Epithelial cell of esophagus (primary cell): ENCODE measurements around the gene FAM20C.

Experiments used
- DNase-seq: peaks from one replicate; pipeline ENCODE4 v3.0.0; 2010; ENCODE audit warnings: low read depth
- H3K4me3 ChIP-seq: 2 replicates; pipeline ENCODE4 v1.5.1; 2011; ENCODE audit warnings: mild to moderate bottlenecking, low read length, control low read depth
- CTCF ChIP-seq: IDR thresholded peaks from 2 replicates; pipeline ENCODE4 v1.5.1; 2011; ENCODE audit warnings: low read depth, mild to moderate bottlenecking, low read length, control low read depth, inconsistent platforms; ENCODE audit not compliant: insufficient read depth; ENCODE audit errors: missing control alignments

Gene FAM20C

GRCh38 chr7:191981-192649, at the start of gene FAM20C:
FAM20C (plus strand) TSS chr7:192571; CDS start chr7:193200, 629 bp downstream.
- no peak for TF ChIP-seq CTCF
- DNase-seq: peak; percentile 84
- H3K4me3 ChIP-seq: peak within 1 kb of the TSS; percentile 43

- no peak for DNase-seq
- H3K4me3 ChIP-seq: no peak overlapping the region
- TF ChIP-seq CTCF: no peak
Measured at GRCh38 chr7:143145-143751, 49.1 kb upstream of the FAM20C start.

GRCh38 chr7:143811-144453, 48.4 kb upstream of the FAM20C start:
- DNase-seq: no peak
- no peak overlapping the region for H3K4me3 ChIP-seq
- TF ChIP-seq CTCF: no peak

- no peak overlapping the region for H3K4me3 ChIP-seq
- no peak for TF ChIP-seq CTCF
- no peak for DNase-seq
Measured at GRCh38 chr7:144454-144826, 47.9 kb upstream of the FAM20C start.

GRCh38 chr7:145863-146262, 46.5 kb upstream of the FAM20C start:
- no peak for DNase-seq
- TF ChIP-seq CTCF: no peak
- no peak overlapping the region for H3K4me3 ChIP-seq

- no peak for TF ChIP-seq CTCF
- peak overlapping the region; percentile 63 for H3K4me3 ChIP-seq
- DNase-seq: no peak
Measured at GRCh38 chr7:148543-148931, 43.8 kb upstream of the FAM20C start.
